Measurements from ENCODE around the gene RAB28. TPM values are rescaled to one million over a fixed set of nuclear protein-coding genes. Genes with fewer than 3 reads are reported as not detected.

RAB28 gene
- total RNA-seq, 2 donors from 2014 or later, result 10.9 to 14.5 TPM

- peaks cover 16% of the 10 kb centered on the region for H3K4me1 ChIP-seq
- intact Hi-C loops (cut with DNase I), result no loop called here
- peak overlapping the region; percentile 94 to 96 for H3K4me3 ChIP-seq
- no peaks in the 10 kb centered on the region for H3K27me3 ChIP-seq
- no peaks in the 10 kb centered on the region for H3K36me3 ChIP-seq (replicated peaks in 1 of 2; ENCODE audit: insufficient read depth in 1 of 2, low read depth in 2 of 2)
- DNase-seq (no peak), ATAC-seq (no peak)
- TF ChIP-seq POLR2A (IDR thresholded peaks at IDR 0.05), result no peak
- TF ChIP-seq, protein P1, sequence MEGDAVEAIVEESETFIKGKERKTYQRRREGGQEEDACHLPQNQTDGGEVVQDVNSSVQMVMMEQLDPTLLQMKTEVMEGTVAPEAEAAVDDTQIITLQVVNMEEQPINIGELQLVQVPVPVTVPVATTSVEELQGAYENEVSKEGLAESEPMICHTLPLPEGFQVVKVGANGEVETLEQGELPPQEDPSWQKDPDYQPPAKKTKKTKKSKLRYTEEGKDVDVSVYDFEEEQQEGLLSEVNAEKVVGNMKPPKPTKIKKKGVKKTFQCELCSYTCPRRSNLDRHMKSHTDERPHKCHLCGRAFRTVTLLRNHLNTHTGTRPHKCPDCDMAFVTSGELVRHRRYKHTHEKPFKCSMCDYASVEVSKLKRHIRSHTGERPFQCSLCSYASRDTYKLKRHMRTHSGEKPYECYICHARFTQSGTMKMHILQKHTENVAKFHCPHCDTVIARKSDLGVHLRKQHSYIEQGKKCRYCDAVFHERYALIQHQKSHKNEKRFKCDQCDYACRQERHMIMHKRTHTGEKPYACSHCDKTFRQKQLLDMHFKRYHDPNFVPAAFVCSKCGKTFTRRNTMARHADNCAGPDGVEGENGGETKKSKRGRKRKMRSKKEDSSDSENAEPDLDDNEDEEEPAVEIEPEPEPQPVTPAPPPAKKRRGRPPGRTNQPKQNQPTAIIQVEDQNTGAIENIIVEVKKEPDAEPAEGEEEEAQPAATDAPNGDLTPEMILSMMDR (IDR thresholded peaks at IDR 0.05), result no peak
- no peaks in the 10 kb centered on the region for H3K9me3 ChIP-seq
- WGBS, 2 donors, result 10 to 14% methylated on average over 17 of the region's 17 CpGs
- peak overlapping the region; percentile 88 to 97 (median 94) for H3K27ac ChIP-seq
Measured at GRCh38 chr4:13483136-13483767, 888 bp downstream of the RAB28 start.

GRCh38 chr4:13481569-13481968 lies 2.6 kb downstream of the RAB28 start:
- no peak for ATAC-seq
- no peaks in the 10 kb centered on the region for H3K27me3 ChIP-seq
- no peak for DNase-seq
- WGBS, 2 donors, result 25 to 31% methylated on average over 1 of the region's 1 CpG
- H3K27ac ChIP-seq, result no peak overlapping the region
- H3K9me3 ChIP-seq, result no peaks in the 10 kb centered on the region
- intact Hi-C loops (cut with DNase I), result no loop called here
- peaks cover 16% of the 10 kb centered on the region for H3K4me1 ChIP-seq
- no peaks in the 10 kb centered on the region for H3K36me3 ChIP-seq (replicated peaks in 1 of 2; ENCODE audit: insufficient read depth in 1 of 2, low read depth in 2 of 2)
- TF ChIP-seq, protein P1 (IDR thresholded peaks at IDR 0.05), result no peak
- no peak for TF ChIP-seq POLR2A (IDR thresholded peaks at IDR 0.05)
- no peak overlapping the region for H3K4me3 ChIP-seq

DNA sequence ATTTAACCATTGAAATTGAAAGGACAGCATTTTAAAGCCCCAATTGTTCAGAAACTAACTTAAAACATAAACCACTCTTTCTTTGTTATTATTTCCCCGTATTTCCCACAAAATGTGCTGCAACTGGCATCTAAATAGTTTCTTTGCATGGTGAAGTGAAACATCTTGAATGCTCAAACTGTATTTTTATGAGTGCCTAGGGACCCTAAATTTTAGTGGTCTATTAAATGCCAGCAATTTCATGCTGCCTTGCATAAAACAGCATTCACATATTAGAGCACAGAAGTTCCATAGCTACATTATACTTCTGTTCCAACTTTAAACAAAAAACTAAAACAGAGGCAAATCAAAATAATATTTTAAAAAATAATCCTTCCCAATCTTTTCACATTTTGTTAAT lies 5.4 kb downstream of the RAB28 start:
- H3K4me3 ChIP-seq, result no peak overlapping the region
- no peak overlapping the region for H3K27ac ChIP-seq

GRCh38 chr4:13478131-13478530 lies 6.0 kb downstream of the RAB28 start:
- 86 to 96% methylated on average over 2 of the region's 2 CpGs for WGBS, 2 donors

More for the DNA sequence above, 5.4 kb downstream of the RAB28 start:
- 91 to 97% methylated on average over 1 of the region's 1 CpG for WGBS, 2 donors
- DNase-seq, result no peak
- H3K9me3 ChIP-seq, result no peaks in the 10 kb centered on the region
- TF ChIP-seq, protein P1 (IDR thresholded peaks at IDR 0.05), result no peak
- TF ChIP-seq POLR2A (IDR thresholded peaks at IDR 0.05), result no peak
- intact Hi-C loops (cut with DNase I), result no loop called here
- no peaks in the 10 kb centered on the region for H3K27me3 ChIP-seq
- H3K36me3 ChIP-seq (replicated peaks in 1 of 2; ENCODE audit: insufficient read depth in 1 of 2, low read depth in 2 of 2), result no peaks in the 10 kb centered on the region
- peaks cover 10% of the 10 kb centered on the region for H3K4me1 ChIP-seq
- no peak for ATAC-seq

More at GRCh38 chr4:13478131-13478530, 6.0 kb downstream of the RAB28 start:
- Histone ChIP-seq H3K9me3 (no peaks in the 10 kb centered on the region), H3K27ac (no peak overlapping the region), H3K27me3 (no peaks in the 10 kb centered on the region), H3K36me3 (replicated peaks in 1 of 2; ENCODE audit: insufficient read depth in 1 of 2, low read depth in 2 of 2) (no peaks in the 10 kb centered on the region), H3K4me1 (peaks cover 6% of the 10 kb centered on the region), H3K4me3 (no peak overlapping the region)
- intact Hi-C loops (cut with DNase I), result no loop called here
- no peak for ATAC-seq
- TF ChIP-seq, protein P1 (IDR thresholded peaks at IDR 0.05), result no peak
- TF ChIP-seq POLR2A (IDR thresholded peaks at IDR 0.05), result no peak
- DNase-seq, result no peak
